SK-N-SH (cell line): Measurements from ENCODE around the gene WDR27. TPM values are rescaled to one million over a fixed set of nuclear protein-coding genes. Genes with fewer than 3 reads are reported as not detected.

ENCODE experiments used
- CTCF ChIA-PET: fragments of 300-600, 350-600 bp; formaldehyde crosslinking; extraction: SDS; loops from one replicate; lab custom pipeline; 2021; lab: Yijun Ruan, JAX
- POLR2A ChIA-PET: fragments of 350-600 bp; sonication (Branson Sonifier 250); formaldehyde crosslinking; extraction: SDS; loops from one replicate; lab custom pipeline; 2020; ENCODE audit warnings: antibody characterized with exemption, inconsistent platforms; lab: Yijun Ruan, JAX
- DNase-seq: peaks from one replicate; pipeline ENCODE4 v3.0.0; 2012
- H2AFZ ChIP-seq: fragments of 200-600 bp; sonication (generic); 2 replicates; pipeline ENCODE4 v1.8.1; 2016; ENCODE audit warnings: antibody characterized with exemption, mild to moderate bottlenecking, low read depth
- H3F3A ChIP-seq: fragments of 200-600 bp; sonication (generic); replicated peaks from 2 replicates; pipeline ENCODE3; 2016; ENCODE audit warnings: antibody characterized with exemption, mild to moderate bottlenecking; ENCODE audit not compliant: insufficient read depth
- H3K27ac ChIP-seq, 2 experiments: fragments of 200-500 bp in 1 of 2; fragments of 200-600 bp in 1 of 2; sonication (Bioruptor generic) in 1 of 2; sonication (generic), shearing (Covaris generic) in 1 of 2; 2 replicates each; pipeline versions ENCODE4 v1.5.1 to v1.6.1; 2014 to 2016; ENCODE audit warnings: low read depth in 2 of 2, inconsistent platforms in 1 of 2, low read length in 1 of 2, mild to moderate bottlenecking in 1 of 2, mixed read lengths in 1 of 2
- H3K27me3 ChIP-seq: fragments of 200-600 bp; sonication (generic), shearing (Covaris generic); 2 replicates; pipeline ENCODE4 v1.6.1; 2016; ENCODE audit warnings: mixed run types; ENCODE audit not compliant: insufficient read depth
- H3K36me3 ChIP-seq, 2 experiments: fragments of 200-500 bp in 1 of 2; fragments of 200-600 bp in 1 of 2; sonication (Bioruptor generic) in 1 of 2; sonication (generic) in 1 of 2; replicated peaks in 1 of 2; 2 replicates each; pipeline versions ENCODE3 to v1.5.1; 2014 to 2016; ENCODE audit warnings: low read length in 1 of 2, mild to moderate bottlenecking in 1 of 2; ENCODE audit not compliant: insufficient read depth in 2 of 2, control insufficient read depth in 1 of 2
- H3K4me1 ChIP-seq, 2 experiments: fragments of 200-500 bp in 1 of 2; fragments of 200-600 bp in 1 of 2; sonication (Bioruptor generic) in 1 of 2; sonication (generic), shearing (Covaris generic) in 1 of 2; 2 replicates each; pipeline versions ENCODE4 v1.5.1 to v1.6.1; 2014 to 2016; ENCODE audit warnings: low read depth in 1 of 2, low read length in 1 of 2, mixed run types in 1 of 2; ENCODE audit not compliant: insufficient read depth in 2 of 2, control insufficient read depth in 1 of 2
- H3K4me2 ChIP-seq: fragments of 200-600 bp; sonication (generic), shearing (Covaris generic); 2 replicates; pipeline ENCODE4 v1.6.1; 2017; ENCODE audit warnings: mixed run types
- H3K4me3 ChIP-seq, 2 experiments: fragments of 200-500 bp in 1 of 2; fragments of 200-600 bp in 1 of 2; sonication (Bioruptor generic) in 1 of 2; sonication (generic), shearing (Covaris generic) in 1 of 2; 2 replicates each; pipeline versions ENCODE4 v1.5.1 to v1.8.1; 2014 to 2016; ENCODE audit warnings: low read depth in 2 of 2, inconsistent platforms in 1 of 2, low read length in 1 of 2, mild to moderate bottlenecking in 1 of 2, mixed read lengths in 1 of 2, moderate library complexity in 1 of 2
- H3K79me2 ChIP-seq: fragments of 200-600 bp; sonication (generic); 2 replicates; pipeline ENCODE4 v1.8.1; 2017; ENCODE audit warnings: mild to moderate bottlenecking; ENCODE audit not compliant: insufficient read depth
- H3K9ac ChIP-seq: fragments of 200-600 bp; sonication (generic); 2 replicates; pipeline ENCODE4 v1.6.1; 2017; ENCODE audit warnings: mixed run types
- H3K9me2 ChIP-seq: fragments of 200-600 bp; sonication (generic); 2 replicates; pipeline ENCODE4 v1.6.1; 2017; ENCODE audit warnings: mixed run types
- H3K9me3 ChIP-seq: fragments of 200-600 bp; sonication (generic); 2 replicates; pipeline ENCODE4 v1.6.1; 2017; ENCODE audit warnings: mixed run types, mild to moderate bottlenecking, moderate library complexity
- H4K20me1 ChIP-seq: fragments of 200-600 bp; sonication (generic); 2 replicates; pipeline ENCODE4 v1.6.1; 2017; ENCODE audit warnings: mild to moderate bottlenecking, mixed run types; ENCODE audit not compliant: insufficient read depth
- CHD2 ChIP-seq: fragments of 150-350 bp; IDR thresholded peaks from 2 replicates; pipeline ENCODE4 v1.6.1; 2018; ENCODE audit warnings: low read length; ENCODE audit not compliant: partially characterized antibody
- EZH2phosphoT487 ChIP-seq: fragments of 200-600 bp; sonication (generic); IDR thresholded peaks from 2 replicates; pipeline ENCODE4 v1.6.1; 2017; ENCODE audit warnings: low read depth, mixed run types, mild to moderate bottlenecking, antibody characterized with exemption, moderate library complexity, borderline replicate concordance
- FOSL2 ChIP-seq: IDR thresholded peaks from 2 replicates; pipeline ENCODE4 v1.4.0; 2012; ENCODE audit warnings: low read depth, mild to moderate bottlenecking, moderate library complexity, borderline replicate concordance
- FOXJ3 ChIP-seq: sonication (generic); formaldehyde crosslinking; IDR thresholded peaks from 2 replicates; pipeline ENCODE4 v1.5.1; 2020; ENCODE audit warnings: mild to moderate bottlenecking, missing genetic modification reagents
- JUND ChIP-seq: IDR thresholded peaks from 2 replicates; pipeline ENCODE4 v1.4.0; 2012
- MEF2A ChIP-seq: IDR thresholded peaks from 2 replicates; pipeline ENCODE4 v1.4.0; 2012; ENCODE audit warnings: low read depth, borderline replicate concordance
- MXI1 ChIP-seq: IDR thresholded peaks from 2 replicates; pipeline ENCODE4 v1.6.1; 2012; ENCODE audit warnings: mild to moderate bottlenecking, low read depth, low read length, improper control_type of control experiment
- NRF1 ChIP-seq: IDR thresholded peaks from 2 replicates; pipeline ENCODE4 v1.6.1; 2012; ENCODE audit warnings: low read depth, mild to moderate bottlenecking, low read length
- POLR2AphosphoS5 ChIP-seq: IDR thresholded peaks from 2 replicates; pipeline ENCODE4 v1.6.1; 2012; ENCODE audit warnings: low read depth, low read length
- RCOR1 ChIP-seq: fragments of 150-350 bp; IDR thresholded peaks from 2 replicates; pipeline ENCODE4 v1.6.1; 2017; ENCODE audit warnings: antibody characterized with exemption, low read length
- RFX5 ChIP-seq: IDR thresholded peaks from 2 replicates; pipeline ENCODE4 v1.6.1; 2012; ENCODE audit warnings: mild to moderate bottlenecking, improper control_type of control experiment, low read length
- RXRA ChIP-seq: IDR thresholded peaks from 2 replicates; pipeline ENCODE4 v1.4.0; 2012; ENCODE audit warnings: low read depth, mild to moderate bottlenecking, borderline replicate concordance
- TAF1 ChIP-seq: IDR thresholded peaks from 2 replicates; pipeline ENCODE4 v1.6.1; 2012; ENCODE audit warnings: low read depth, mild to moderate bottlenecking, low read length, moderate library complexity, borderline replicate concordance
- TEAD4 ChIP-seq: IDR thresholded peaks from 2 replicates; pipeline ENCODE4 v1.4.0; 2012; ENCODE audit warnings: mild to moderate bottlenecking, borderline replicate concordance; ENCODE audit not compliant: insufficient read depth
- YY1 ChIP-seq: IDR thresholded peaks from 2 replicates; pipeline ENCODE4 v1.4.0; 2012; ENCODE audit warnings: low read depth, mild to moderate bottlenecking
- WGBS: methylation state at CpG from one replicate; pipeline ENCODE4 v1.1.6; 2017; ENCODE audit warnings: low lambda C conversion rate; 5-methylcytosine and 5-hydroxymethylcytosine counted together
- polyA plus RNA-seq, 3 experiments: library from polyadenylated mRNA; depleted of rRNA; stranded (reverse); fragments of >200 nt; gene quantifications; 2 replicates each; pipeline ENCODE4 v1.2.3, GENCODE V29; 2012
- TF ChIP-seq, protein P1 (sequence below): IDR thresholded peaks from 2 replicates; pipeline ENCODE4 v1.6.1; 2012; ENCODE audit warnings: mild to moderate bottlenecking, low read depth, low read length, moderate library complexity
- TF ChIP-seq, protein P2 (sequence below): IDR thresholded peaks from 2 replicates; pipeline ENCODE4; 2012
- TF ChIP-seq, protein P3 (sequence below): fragments of 200-600 bp; sonication (generic); IDR thresholded peaks from 2 replicates; pipeline ENCODE4 v1.6.1; 2017; ENCODE audit warnings: antibody characterized with exemption, mild to moderate bottlenecking, moderate library complexity
- TF ChIP-seq, protein P4 (sequence below): fragments of 150-350 bp; IDR thresholded peaks from 2 replicates; pipeline ENCODE4 v1.6.1; 2016; ENCODE audit warnings: mild to moderate bottlenecking, low read depth, low read length

WDR27 gene
- polyA plus RNA-seq, 1 of the 3 experiments (the other 2 are of a cell fraction) = 55.6 TPM

DNA sequence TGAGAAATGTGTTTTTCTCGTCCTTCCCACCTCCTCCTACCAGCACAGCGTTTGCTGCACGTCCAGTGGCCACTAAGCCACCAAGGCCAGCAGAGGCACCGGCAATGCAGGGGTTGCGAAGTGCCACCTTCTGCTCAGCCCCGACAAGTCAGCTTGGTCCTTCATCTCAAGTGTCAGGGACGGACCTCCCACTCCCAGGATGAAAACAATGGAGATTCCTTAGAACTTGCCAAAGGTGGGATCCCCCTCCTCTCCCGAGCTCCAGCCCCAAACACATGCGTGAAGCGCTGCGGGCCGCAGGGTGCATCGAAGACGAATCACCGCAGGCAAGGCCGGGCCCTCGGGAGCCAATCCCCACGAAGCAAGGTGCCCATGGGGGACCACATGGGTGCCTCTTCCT, 60.8 kb downstream of the WDR27 start:
- TF ChIP-seq, protein P1, sequence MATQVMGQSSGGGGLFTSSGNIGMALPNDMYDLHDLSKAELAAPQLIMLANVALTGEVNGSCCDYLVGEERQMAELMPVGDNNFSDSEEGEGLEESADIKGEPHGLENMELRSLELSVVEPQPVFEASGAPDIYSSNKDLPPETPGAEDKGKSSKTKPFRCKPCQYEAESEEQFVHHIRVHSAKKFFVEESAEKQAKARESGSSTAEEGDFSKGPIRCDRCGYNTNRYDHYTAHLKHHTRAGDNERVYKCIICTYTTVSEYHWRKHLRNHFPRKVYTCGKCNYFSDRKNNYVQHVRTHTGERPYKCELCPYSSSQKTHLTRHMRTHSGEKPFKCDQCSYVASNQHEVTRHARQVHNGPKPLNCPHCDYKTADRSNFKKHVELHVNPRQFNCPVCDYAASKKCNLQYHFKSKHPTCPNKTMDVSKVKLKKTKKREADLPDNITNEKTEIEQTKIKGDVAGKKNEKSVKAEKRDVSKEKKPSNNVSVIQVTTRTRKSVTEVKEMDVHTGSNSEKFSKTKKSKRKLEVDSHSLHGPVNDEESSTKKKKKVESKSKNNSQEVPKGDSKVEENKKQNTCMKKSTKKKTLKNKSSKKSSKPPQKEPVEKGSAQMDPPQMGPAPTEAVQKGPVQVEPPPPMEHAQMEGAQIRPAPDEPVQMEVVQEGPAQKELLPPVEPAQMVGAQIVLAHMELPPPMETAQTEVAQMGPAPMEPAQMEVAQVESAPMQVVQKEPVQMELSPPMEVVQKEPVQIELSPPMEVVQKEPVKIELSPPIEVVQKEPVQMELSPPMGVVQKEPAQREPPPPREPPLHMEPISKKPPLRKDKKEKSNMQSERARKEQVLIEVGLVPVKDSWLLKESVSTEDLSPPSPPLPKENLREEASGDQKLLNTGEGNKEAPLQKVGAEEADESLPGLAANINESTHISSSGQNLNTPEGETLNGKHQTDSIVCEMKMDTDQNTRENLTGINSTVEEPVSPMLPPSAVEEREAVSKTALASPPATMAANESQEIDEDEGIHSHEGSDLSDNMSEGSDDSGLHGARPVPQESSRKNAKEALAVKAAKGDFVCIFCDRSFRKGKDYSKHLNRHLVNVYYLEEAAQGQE = no peak
- TF ChIP-seq FOXJ3 (CRISPR knock-in tag) (no peak), TEAD4 (no peak), RCOR1 (no peak), JUND (no peak), RFX5 (no peak), MEF2A (no peak), YY1 (no peak), NRF1 (no peak), MXI1 (no peak), RXRA (no peak), EZH2phosphoT487 (no peak), TAF1 (no peak), FOSL2 (no peak), CHD2 (no peak), POLR2AphosphoS5 (no peak)
- TF ChIP-seq, protein P2, sequence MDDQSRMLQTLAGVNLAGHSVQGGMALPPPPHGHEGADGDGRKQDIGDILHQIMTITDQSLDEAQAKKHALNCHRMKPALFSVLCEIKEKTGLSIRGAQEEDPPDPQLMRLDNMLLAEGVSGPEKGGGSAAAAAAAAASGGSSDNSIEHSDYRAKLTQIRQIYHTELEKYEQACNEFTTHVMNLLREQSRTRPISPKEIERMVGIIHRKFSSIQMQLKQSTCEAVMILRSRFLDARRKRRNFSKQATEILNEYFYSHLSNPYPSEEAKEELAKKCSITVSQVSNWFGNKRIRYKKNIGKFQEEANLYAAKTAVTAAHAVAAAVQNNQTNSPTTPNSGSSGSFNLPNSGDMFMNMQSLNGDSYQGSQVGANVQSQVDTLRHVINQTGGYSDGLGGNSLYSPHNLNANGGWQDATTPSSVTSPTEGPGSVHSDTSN = no peak
- TF ChIP-seq, protein P3, sequence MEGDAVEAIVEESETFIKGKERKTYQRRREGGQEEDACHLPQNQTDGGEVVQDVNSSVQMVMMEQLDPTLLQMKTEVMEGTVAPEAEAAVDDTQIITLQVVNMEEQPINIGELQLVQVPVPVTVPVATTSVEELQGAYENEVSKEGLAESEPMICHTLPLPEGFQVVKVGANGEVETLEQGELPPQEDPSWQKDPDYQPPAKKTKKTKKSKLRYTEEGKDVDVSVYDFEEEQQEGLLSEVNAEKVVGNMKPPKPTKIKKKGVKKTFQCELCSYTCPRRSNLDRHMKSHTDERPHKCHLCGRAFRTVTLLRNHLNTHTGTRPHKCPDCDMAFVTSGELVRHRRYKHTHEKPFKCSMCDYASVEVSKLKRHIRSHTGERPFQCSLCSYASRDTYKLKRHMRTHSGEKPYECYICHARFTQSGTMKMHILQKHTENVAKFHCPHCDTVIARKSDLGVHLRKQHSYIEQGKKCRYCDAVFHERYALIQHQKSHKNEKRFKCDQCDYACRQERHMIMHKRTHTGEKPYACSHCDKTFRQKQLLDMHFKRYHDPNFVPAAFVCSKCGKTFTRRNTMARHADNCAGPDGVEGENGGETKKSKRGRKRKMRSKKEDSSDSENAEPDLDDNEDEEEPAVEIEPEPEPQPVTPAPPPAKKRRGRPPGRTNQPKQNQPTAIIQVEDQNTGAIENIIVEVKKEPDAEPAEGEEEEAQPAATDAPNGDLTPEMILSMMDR = no peak
- TF ChIP-seq, protein P4, sequence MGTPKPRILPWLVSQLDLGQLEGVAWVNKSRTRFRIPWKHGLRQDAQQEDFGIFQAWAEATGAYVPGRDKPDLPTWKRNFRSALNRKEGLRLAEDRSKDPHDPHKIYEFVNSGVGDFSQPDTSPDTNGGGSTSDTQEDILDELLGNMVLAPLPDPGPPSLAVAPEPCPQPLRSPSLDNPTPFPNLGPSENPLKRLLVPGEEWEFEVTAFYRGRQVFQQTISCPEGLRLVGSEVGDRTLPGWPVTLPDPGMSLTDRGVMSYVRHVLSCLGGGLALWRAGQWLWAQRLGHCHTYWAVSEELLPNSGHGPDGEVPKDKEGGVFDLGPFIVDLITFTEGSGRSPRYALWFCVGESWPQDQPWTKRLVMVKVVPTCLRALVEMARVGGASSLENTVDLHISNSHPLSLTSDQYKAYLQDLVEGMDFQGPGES = no peak
- POLR2A ChIA-PET = no interaction called here
- H3K27ac ChIP-seq = no peak overlapping the region

More for the DNA sequence above, 60.8 kb downstream of the WDR27 start:
- H3K4me1 ChIP-seq = no peaks in the 10 kb centered on the region; a peak in 1 of 4 replicates
- H3K4me2 ChIP-seq = no peak overlapping the region
- H3K9ac ChIP-seq = no peak overlapping the region
- H3F3A ChIP-seq = no peaks in the 10 kb centered on the region
- CTCF ChIA-PET = no interaction called here
- H3K4me3 ChIP-seq = no peak overlapping the region
- WGBS = 92% methylated on average over 16 of the region's 18 CpGs
- H3K27me3 ChIP-seq = no peaks in the 10 kb centered on the region
- H3K9me2 ChIP-seq = no peaks in the 10 kb centered on the region
- H3K79me2 ChIP-seq = no peaks in the 10 kb centered on the region
- DNase-seq = no peak
- no peaks in the 10 kb centered on the region for H3K9me3 ChIP-seq
- H2AFZ ChIP-seq = no peak overlapping the region
- H3K36me3 ChIP-seq = peaks cover 0 to 2% of the 10 kb centered on the region in 2 experiments
- no peaks in the 10 kb centered on the region for H4K20me1 ChIP-seq
